Esophagus muscularis mucosa (tissue), 4 donors: Measurements from ENCODE around the gene PSMB2.

Experiments used
- CTCF ChIP-seq, 3 experiments: fragments of 200-600 bp in 2 of 3; fragments of 450-650 bp in 1 of 3; sonication (generic) in 2 of 3; IDR thresholded peaks; one replicate each; pipeline ENCODE4 v1.5.1; 2017 to 2019; ENCODE audit warnings: antibody characterized with exemption in 3 of 3, mild to moderate bottlenecking in 2 of 3, moderate library complexity in 1 of 3
- EP300 ChIP-seq: sonication (generic); formaldehyde crosslinking; IDR thresholded peaks from one replicate; pipeline ENCODE4 v1.6.1; 2017; ENCODE audit warnings: antibody characterized with exemption
- POLR2A ChIP-seq: fragments of 450-650 bp; IDR thresholded peaks from one replicate; pipeline ENCODE4 v1.6.1; 2017; ENCODE audit warnings: antibody characterized with exemption, moderate library complexity, mild to moderate bottlenecking, low read depth
- POLR2AphosphoS5 ChIP-seq, 2 donors: sonication (generic); formaldehyde crosslinking; IDR thresholded peaks; one replicate each; pipeline ENCODE4 v1.6.1; 2017; ENCODE audit warnings: antibody characterized with exemption in 2 of 2

- TF ChIP-seq CTCF (IDR thresholded peaks at IDR 0.05) (no peak), EP300 (no peak), POLR2AphosphoS5 (IDR thresholded peaks at IDR 0.05) (no peak), POLR2A (no peak)
Observed at GRCh38 chr1:35567947-35568558, 73.3 kb downstream of the PSMB2 start.
